HG03139 (cell line): ENCODE measurements around the gene ALAS1.
A peak's percentile ranks its signal among the peaks of the same experiment; 100 is the strongest.

ENCODE experiments used
- ATAC-seq: cut with Tn5 transposase; IDR thresholded peaks from one replicate; pipeline ENCODE4 v1.9.1; 2021; ENCODE audit not compliant: unreplicated experiment

Gene ALAS1

DNA sequence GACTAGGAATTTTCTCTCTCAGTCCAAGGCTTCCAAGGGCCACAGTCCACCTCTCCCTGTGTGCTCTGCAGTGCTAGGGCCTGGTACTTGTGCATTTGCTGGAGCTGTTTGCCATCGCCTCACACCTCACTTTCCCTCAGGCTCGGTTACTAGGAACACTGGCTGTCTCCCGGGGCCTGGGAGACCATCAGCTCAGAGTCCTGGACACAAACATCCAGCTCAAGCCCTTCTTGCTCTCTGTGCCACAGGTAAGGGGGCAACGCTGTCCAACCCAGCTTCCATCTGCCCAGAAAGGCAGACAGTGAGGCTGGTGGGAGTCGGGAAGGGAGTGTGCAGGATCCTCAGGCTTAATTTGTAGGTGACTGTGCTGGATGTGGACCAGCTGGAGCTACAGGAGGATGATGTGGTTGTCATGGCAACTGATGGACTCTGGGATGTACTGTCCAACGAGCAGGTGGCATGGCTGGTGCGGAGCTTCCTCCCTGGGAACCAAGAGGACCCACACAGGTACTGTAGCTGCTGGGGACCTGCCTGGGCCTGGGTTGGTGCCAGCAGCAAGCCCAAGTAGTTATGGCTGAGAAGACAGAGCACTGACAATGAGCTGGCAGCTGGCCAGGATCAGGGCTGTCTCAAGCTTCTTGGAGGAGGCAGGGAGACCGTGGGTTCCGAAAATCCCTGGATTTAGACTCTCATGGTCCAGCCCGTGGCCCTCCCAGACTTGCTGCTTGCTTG, 51.0 kb downstream of the ALAS1 start:
- no peak for ATAC-seq

DNA sequence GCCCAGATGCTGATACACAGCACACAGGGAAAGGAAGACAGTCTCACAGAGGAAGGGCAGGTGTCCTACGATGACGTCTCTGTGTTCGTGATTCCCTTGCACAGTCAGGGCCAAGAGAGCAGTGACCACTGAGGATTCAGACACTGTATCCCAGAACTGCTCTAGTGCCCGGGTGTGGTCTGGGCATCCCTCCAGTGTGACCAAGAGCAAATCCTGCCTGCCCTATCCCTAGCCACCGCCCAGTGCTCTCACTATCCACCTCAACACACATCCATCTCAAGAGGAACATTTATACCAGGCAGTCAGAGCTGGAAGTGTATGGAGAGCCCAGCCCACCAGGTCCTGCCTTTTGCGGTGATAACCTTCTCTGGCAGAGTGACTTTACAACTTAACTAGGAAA, 51.7 kb downstream of the ALAS1 start:
- ATAC-seq = no peak

DNA sequence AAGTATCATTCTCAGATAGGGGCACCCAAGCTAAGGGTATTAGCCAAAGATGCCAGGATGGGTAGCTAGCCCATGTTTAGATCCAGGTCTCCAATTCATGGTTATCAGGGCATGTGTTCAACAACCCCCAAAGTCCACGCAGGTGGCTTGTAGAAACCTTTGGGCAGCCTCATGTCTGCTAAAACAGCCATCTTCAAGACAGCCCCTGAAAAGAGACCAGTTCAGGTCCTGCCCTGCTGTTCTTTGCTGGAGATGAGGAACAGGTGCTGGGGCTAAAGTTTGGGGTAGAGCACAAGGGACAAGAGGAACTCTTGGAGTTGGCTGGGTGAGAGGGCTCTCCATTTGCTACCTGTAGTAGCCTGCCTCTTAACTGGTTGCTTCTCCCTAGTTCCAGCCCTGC, 52.2 kb downstream of the ALAS1 start:
- ATAC-seq = no peak

DNA sequence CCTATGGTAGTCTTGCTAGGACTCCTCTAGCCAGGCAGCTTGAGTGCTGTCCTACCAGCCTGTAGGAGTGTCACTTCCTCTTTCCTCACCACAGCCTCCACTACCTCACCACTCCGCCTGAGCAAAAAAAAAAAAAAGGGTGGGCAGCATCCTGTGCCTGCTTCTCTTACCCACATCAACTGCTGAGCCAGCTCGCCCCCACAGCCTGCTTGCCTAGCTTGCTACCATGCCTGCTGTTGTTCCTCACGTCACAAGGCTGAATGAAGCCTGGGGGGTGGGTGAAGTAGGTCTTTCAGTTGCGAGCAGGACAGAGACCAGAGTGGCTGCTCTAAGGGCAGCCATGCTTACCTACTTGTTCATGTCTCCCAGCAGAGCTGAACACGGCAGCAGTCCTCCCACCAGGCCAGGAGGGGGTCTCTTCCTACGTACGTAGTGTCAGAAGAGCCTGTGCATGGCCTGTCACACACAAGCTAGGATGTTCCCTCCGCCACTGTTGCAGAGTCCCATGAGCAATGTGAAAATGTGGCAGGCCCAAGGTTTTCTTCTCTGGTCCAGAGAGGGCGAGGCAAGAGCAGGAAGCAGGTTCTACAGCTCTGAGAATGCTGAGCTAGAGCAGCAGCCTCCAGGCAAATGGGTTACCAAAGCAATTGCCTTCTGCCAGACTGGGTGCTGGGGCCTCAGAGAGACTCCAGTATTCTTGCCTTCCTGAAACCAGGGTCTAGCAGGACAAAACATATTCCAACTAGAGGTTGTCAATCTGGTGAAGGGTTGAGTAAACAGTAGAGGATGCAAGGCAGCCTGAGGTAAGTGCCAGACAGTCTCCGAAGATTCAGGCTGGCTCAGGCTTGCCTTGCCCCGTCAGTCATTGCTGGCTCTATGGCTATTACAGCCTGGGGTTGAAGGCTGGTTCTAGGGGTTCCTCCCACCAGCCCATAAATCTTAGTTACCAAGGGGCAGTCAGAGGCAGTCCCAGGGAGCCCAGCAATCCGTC, 55.6 kb downstream of the ALAS1 start:
- peak; percentile 90 for ATAC-seq

DNA sequence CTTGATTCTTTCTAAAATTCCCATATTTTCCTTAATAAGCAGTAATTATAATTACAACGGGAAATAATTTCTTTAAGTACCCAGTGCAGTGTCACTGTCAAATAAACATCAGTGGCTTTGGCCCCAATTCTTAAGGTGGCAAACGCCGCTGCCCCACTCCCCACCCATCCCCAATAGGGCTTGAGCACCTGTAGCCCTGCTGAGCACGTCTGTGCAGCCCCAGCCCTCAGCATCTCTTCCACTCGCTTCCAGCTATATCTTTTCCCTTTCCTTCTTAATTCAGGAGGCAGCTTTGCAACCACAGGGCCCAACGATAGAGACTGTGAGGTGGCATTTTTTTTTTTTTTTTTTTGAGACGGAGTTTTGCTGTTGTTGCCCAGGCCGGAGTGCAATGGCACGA, 56.6 kb downstream of the ALAS1 start:
- no peak for ATAC-seq

DNA sequence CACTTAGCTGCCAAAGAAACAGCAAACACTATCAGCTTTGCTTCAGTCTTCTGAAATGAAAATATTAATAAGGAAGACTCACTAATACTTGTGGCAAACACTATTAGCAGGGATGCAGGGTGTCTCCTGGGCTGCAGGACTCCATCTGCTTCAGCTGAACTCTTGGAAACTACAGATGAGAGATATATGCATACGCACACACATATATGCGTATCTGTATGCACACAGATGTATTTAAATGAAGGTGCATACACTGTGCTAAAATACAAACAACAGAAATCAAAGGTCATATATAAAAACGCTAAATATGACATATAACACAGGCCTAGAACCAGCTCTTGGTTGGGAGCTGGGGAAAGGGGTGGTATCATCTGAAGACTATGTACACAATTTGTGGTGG, 58.2 kb downstream of the ALAS1 start:
- ATAC-seq = no peak

DNA sequence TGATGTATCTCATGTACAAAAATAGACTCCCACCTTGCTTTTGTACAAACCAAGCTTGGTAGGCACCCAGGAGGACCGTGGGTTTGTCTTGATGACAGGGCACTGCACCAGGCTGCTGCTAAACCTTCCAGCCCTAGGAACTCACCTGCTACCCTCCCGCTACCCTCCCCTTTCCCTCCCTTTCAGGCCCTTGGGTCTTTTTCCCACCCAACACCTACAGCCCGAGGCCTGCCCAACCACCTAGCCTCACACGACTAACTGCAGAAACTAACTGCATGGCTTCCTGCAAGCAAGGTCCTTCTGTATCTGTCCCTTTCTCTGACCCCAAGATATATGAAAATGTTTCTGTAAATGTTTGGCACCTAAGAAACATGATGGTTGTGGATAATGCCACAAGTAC, 58.7 kb downstream of the ALAS1 start:
- no peak for ATAC-seq

DNA sequence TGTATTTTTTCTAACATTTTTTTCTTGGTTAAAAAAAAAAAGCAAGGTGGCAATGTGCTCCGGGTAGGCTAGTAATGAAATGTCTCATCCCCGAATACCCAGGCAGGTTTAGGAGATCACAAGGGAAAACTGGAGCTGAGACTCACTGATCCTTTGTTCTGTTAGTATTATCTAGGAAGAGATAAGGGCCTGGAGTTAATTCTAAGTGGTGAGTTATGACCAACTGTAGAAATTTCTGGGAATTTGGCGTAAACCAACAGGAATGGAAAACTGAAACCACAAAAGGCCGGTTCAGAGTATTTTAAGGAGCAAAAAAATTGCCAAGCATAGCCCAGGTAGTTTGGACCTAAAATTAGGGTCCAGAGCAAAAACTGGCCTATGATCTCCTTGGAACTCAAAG, 60.0 kb downstream of the ALAS1 start:
- ATAC-seq = no peak

DNA sequence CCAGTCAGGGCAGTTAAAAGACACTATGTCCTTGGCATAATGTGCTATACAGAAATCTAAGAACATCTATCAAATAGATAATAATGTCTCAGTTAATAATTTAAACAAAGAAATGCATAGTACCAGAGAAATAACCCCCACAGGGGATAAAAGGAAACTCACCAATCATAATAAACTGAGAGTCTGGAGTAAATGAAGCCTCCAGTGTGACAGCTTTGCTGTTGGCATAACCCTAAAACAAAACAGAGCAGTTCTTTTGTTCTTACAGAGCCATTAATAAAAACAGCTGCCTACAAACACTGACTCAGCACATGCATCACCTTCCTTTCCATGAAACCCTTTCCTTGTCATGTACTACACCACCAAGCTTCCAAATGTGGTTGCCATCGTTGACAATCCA, 61.1 kb downstream of the ALAS1 start:
- ATAC-seq = no peak

DNA sequence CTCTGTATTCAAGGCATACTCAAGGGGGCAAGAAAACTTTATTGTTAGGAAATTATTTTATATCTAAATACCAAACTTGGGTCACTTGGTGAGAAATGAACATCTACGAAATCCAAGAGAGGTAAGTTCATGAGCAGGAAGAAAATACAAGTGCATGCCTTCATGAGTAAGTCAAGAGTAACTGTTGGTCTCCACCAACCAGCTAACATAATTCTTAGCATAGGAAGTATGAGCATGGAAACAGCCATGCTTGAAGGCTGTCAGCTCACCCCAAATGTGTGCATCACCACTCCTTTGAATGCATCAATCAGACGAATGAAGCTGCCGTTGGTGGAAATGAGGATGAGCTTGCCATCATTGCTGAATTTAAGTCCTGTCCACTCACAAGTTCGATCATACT, 61.5 kb downstream of the ALAS1 start:
- no peak for ATAC-seq

DNA sequence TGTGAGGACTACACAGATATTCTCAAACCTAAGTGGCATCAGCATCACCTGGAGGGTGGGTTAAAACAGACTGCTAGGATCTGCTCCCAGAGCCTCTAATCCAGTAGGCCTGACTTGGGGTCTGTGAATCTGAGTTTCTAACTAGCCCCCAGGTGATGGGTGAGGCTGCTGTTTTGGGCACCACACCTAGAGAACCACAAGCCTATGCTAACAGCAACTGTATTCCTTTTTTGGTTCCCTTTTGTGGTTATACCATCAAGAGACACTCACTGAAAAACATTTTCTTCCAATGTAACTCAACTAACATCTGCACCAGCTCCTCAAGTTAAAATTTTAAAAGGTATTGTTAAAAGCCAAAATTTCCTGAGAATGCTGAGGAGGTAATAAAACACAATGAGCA, 64.5 kb downstream of the ALAS1 start:
- ATAC-seq = no peak
